GM19324 (cell line): ENCODE data around the gene OR7A5.
"Not testable (repeated sequence)": the region's sequence is repeated elsewhere in the genome, so short reads cannot be mapped to it uniquely, and the experiment has no call there.

Experiments used
- ATAC-seq: cut with Tn5 transposase; IDR thresholded peaks from one replicate; pipeline ENCODE4 v1.9.1; 2021; ENCODE audit warnings: mild to moderate bottlenecking, moderate library complexity; ENCODE audit not compliant: unreplicated experiment, low FRiP score

The OR7A5 gene

GRCh38 chr19:14785102-14785793, 49.7 kb downstream of the OR7A5 start:
- not testable (repeated sequence) for ATAC-seq

DNA sequence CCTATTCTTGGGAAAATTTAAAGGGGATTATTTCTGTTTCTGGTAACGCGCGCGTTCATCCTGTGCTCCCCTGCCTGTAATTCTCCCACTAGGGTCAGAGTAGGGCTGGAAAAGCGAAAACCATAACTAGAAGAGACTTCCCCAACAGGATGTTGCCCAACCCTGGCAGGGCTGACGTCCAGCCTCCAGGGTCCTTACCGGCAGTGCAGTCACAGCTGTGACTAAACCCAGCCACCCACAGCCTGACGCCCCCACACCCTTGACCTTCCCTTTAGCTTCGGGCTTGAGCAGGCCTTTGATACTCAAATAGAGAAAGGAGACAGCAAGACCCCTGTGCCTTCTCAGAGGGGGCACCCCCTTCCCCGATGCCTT, 50.3 kb downstream of the OR7A5 start:
- not testable (repeated sequence) for ATAC-seq

DNA sequence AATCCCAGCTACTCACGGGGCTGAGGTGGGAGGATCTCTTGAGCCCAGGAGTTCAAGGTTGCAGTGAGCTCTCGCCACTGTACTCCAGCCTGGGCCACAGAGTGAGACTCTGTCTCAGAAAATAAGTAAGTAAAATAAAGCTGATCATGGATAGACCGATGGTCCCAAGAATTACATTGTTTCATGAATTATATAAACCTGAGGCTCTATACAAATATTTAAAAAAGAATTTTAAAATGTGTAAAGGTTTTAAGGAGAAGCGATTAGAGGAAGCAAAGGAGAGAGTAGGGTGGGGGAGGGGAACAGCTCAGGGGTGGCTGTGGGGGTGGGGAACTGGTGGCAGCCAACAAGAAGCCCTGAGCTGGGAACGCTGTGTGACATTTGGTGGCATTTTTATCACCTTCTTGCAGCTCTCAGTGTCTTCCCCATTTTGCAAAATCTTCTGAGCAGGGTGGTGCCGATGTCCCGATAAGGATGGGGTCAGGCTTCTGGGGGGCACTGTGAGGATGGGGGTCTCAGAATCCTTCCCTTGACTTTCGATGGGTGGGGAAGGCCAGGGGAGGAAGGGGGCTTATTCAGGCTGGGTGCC, 51.5 kb downstream of the OR7A5 start:
- ATAC-seq = not testable (repeated sequence)

- ATAC-seq = no peak
Observed at GRCh38 chr19:14782626-14783409, 52.2 kb downstream of the OR7A5 start.

DNA sequence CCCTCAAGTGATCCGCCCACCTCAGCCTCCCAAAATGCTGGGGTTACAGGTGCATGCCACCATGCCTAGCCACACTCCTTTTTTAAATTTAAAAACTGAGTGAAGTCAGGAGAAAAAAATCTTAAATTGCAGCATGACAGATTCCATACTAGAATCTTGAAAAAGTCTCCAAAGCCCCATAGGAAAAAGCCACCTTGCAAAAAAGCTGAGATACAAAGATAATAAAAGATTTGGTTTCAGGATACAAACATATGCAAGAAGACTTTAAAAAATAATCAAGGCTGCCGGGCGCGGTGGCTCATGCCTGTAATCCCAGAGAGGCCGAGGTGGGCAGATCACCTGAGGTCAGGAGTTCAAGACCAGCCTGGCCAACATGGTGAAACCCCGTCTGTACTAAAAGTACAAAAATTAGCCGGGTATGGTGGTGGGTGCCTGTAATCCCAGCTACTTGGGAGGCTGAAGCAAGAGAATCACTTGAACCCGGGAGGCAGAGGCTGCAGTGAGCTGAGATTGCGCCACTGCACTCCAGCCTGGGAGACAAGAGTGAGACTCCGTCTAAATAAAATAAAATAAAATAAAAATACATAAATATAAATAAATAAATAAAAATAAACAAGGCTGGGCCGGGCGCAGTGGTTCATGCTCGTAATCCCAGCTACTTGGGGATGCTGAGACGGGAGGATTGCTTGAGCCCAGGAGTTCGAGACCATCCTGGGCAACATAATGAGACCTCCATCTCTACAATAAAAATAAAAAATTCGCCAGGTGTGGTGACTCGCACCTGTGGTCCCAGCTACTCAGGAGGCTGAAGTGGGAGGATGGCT, 53.1 kb downstream of the OR7A5 start:
- ATAC-seq = not testable (repeated sequence)

GRCh38 chr19:14780622-14781225, 54.3 kb downstream of the OR7A5 start:
- ATAC-seq = not testable (repeated sequence)

DNA sequence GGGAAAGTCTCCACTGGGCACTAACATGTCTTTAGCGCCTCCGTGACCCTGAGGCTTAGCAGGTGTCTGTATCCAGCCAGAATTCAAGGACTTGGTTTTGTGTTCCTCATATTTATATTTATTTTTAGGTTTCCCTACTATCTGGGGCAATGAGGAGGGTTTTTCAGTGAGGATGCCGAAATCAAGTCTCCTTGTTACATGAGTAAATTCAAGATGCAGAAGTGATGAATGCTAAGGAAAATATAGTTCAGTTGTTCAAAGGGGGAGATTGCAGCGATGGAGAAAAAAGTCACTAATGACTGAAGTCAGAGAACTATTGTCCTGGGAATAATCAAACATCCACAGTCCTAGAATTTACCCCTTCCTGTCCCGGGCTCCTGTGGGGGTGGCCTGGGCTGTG, 55.8 kb downstream of the OR7A5 start:
- no peak for ATAC-seq

DNA sequence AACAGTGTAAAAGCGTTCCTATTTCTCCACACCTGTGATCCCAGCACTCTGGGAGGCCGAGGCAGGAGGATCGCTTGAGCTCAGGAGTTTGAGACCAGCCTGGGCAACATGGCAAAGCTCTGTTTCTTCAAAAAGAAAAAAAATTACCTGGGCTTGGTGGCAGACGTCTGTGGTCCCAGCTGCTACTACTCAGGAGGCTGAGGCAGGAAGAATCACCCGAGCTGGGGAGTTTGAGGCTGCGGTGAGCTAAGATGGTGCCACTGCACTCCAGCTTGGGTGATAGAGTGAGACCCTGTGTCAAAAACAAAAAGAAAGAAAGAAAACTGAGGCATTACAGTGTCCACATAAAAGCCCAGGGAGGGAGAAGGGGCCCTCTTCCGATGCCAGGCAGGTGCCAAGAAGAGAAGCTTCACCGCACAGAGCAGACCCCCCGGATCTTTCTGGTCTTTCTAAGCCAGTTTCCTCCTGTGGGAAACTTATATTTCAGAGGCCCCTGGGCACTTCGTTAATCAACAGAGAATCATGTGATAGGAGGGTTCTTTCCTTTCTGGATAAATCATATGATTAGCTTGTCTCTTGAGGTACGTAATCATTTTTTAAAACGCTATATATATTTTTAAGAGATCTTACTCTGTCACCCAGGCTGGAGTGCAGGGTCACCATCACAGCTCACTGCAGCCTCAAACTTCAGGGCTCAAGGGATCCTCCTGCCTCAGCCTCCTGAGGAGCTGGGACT, 56.7 kb downstream of the OR7A5 start, which contains the start of gene ADGRE2:
Gene ADGRE2, minus strand, starts transcription at position 451 of the 736 bp plus-strand sequence. CDS start 1,804 bp downstream, outside the sequence.
- not testable (repeated sequence) for ATAC-seq

DNA sequence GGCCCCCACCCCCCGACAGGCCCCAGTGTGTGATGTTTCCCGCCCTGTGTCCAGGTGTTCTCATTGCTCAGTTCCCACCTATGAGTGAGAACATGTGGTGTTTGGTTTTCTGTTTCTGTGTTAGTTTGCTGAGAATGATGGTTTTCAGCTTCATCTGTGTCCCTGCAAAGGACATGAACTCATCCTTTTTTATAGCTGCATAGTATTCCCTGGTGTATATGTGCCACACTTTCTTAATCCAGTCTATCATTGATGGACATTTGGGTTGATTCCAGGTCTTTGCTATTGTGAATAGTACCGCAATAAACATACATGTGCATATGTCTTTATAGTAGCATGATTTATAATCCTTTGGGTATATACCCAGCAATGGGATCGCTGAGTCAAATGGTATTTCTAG, 57.3 kb downstream of the OR7A5 start:
- ATAC-seq = not testable (repeated sequence)
